Testis (tissue), 3 donors: Measurements from ENCODE around the gene CHKA. TPM values are rescaled to one million over a fixed set of nuclear protein-coding genes. Genes with fewer than 3 reads are reported as not detected.

Source experiments
- DNase-seq: peaks from one replicate; pipeline ENCODE4 v3.0.0-alpha.2; 2019
- H3K27ac ChIP-seq, 2 donors: fragments of 200-600 bp; sonication (generic); one replicate each; pipeline ENCODE4 v1.5.1; 2019
- H3K27me3 ChIP-seq: fragments of 200-600 bp; sonication (generic); one replicate; pipeline ENCODE4 v1.5.1; 2019
- H3K36me3 ChIP-seq: fragments of 200-600 bp; sonication (generic); one replicate; pipeline ENCODE4 v1.5.1; 2017; ENCODE audit warnings: low read depth; ENCODE audit errors: missing control alignments
- H3K4me1 ChIP-seq: fragments of 200-600 bp; sonication (generic); one replicate; pipeline ENCODE4 v1.5.1; 2019
- H3K4me3 ChIP-seq, 2 donors: fragments of 200-600 bp; sonication (generic); one replicate each; pipeline ENCODE4 v1.5.1; 2017 to 2019
- H3K9me3 ChIP-seq: fragments of 200-600 bp; sonication (generic); one replicate; pipeline ENCODE4 v1.5.1; 2017
- CTCF ChIP-seq, 3 experiments: fragments of 450-650 bp in 2 of 3; fragments of 200-600 bp in 1 of 3; sonication (generic) in 1 of 3; IDR thresholded peaks; one replicate each; pipeline ENCODE4 v1.5.1; 2016 to 2019; ENCODE audit warnings: antibody characterized with exemption in 3 of 3, mild to moderate bottlenecking in 2 of 3, moderate library complexity in 1 of 3
- POLR2A ChIP-seq: fragments of 450-650 bp; IDR thresholded peaks from one replicate; pipeline ENCODE4 v1.6.1; 2017; ENCODE audit warnings: antibody characterized with exemption, mild to moderate bottlenecking, moderate library complexity
- WGBS, 2 donors: methylation state at CpG; one replicate each; pipeline ENCODE4 v1.1.5; 2018; 5-methylcytosine and 5-hydroxymethylcytosine counted together
- intact Hi-C: fragments of 100-400 bp; cut with DNase I; formaldehyde crosslinking; loops from one replicate; pipeline ENCODE4 v1.15.1; 2023; ENCODE audit warnings: low total_unique reads
- polyA plus RNA-seq: library from polyadenylated mRNA; stranded (reverse); fragments of 350-450 nt; fragmentation: Illumina TruSeq; extraction: RNeasy Lipid Tissue Mini Kit (QIAGEN cat#74804); gene quantifications from one replicate; pipeline ENCODE4 v1.2.3, GENCODE V29; 2014; ENCODE audit warnings: low read depth, low replicate concordance; ENCODE audit not compliant: insufficient read depth
- total RNA-seq, 2 donors: library from RNA; depleted of rRNA; stranded (reverse); fragments of >200 nt; gene quantifications; one replicate each; pipeline ENCODE4 v1.2.3, GENCODE V29; 2016

CHKA gene
- total and polyA plus RNA-seq, 3 donors from 2014 or later = 145 to 200 (median 180) TPM

GRCh38 chr11:68032997-68033707, 88.0 kb downstream of the CHKA start:
- Histone ChIP-seq H3K4me1 (peaks cover 23% of the 10 kb centered on the region), H3K36me3 (no peaks in the 10 kb centered on the region), H3K27ac (no peak overlapping the region), H3K27me3 (no peaks in the 10 kb centered on the region), H3K4me3 (no peak overlapping the region), H3K9me3 (no peaks in the 10 kb centered on the region)
- 91 to 92% methylated on average over 11 to 29 of the region's 29 CpGs for WGBS, 2 donors
- no peak for TF ChIP-seq CTCF (IDR thresholded peaks at IDR 0.05)
- intact Hi-C loops = no loop called here
- no peak for DNase-seq

- DNase-seq = no peak
- Histone ChIP-seq H3K36me3 (no peaks in the 10 kb centered on the region), H3K27me3 (no peaks in the 10 kb centered on the region), H3K4me3 (no peak overlapping the region), H3K27ac (no peak overlapping the region), H3K9me3 (no peaks in the 10 kb centered on the region), H3K4me1 (peaks cover 18% of the 10 kb centered on the region)
- TF ChIP-seq CTCF (IDR thresholded peaks at IDR 0.05) (no peak), POLR2A (no peak)
- intact Hi-C loops = no loop called here
- 74% methylated on average over 7 to 9 of the region's 9 CpGs for WGBS, 2 donors
Observed at GRCh38 chr11:68032003-68032402, 89.2 kb downstream of the CHKA start.

GRCh38 chr11:68031144-68031464, 90.1 kb downstream of the CHKA start:
- peak overlapping the region; percentile 72 to 79 for H3K27ac ChIP-seq
- H3K9me3 ChIP-seq = no peaks in the 10 kb centered on the region
- H3K4me1 ChIP-seq = peaks cover 14% of the 10 kb centered on the region
- no peak for DNase-seq
- TF ChIP-seq CTCF (IDR thresholded peaks at IDR 0.05) = no peak
- TF ChIP-seq POLR2A = no peak
- intact Hi-C loops = no loop called here
- no peaks in the 10 kb centered on the region for H3K27me3 ChIP-seq
- peak overlapping the region; percentile 72 to 80 for H3K4me3 ChIP-seq
- WGBS, 2 donors = 8% methylated on average over 10 of the region's 10 CpGs
- no peaks in the 10 kb centered on the region for H3K36me3 ChIP-seq

GRCh38 chr11:68030318-68031143, 90.7 kb downstream of the CHKA start, which contains the start of gene NDUFS8:
Gene NDUFS8, plus strand, starts transcription at chr11:68030681. Its CDS starts 1,471 bp downstream, at chr11:68032152.
- H3K27ac ChIP-seq = peak within 1 kb of the TSS; percentile 72 to 79
- TF ChIP-seq POLR2A (no peak), CTCF (IDR thresholded peaks at IDR 0.05) (no peak)
- no peaks in the 10 kb centered on the region for H3K27me3 ChIP-seq
- H3K4me3 ChIP-seq = peak within 1 kb of the TSS; percentile 72 to 80
- DNase-seq = peak; percentile 99
- no peaks in the 10 kb centered on the region for H3K9me3 ChIP-seq
- peaks cover 14% of the 10 kb centered on the region for H3K4me1 ChIP-seq
- H3K36me3 ChIP-seq = no peaks in the 10 kb centered on the region
- 0 to 1% methylated on average over 22 to 55 of the region's 56 CpGs for WGBS, 2 donors
- intact Hi-C loops = no loop called here
